Skeletal muscle tissue (tissue), 4 donors: Measurements from ENCODE around the gene NR2F1. TPM values are rescaled to one million over a fixed set of nuclear protein-coding genes. Genes with fewer than 3 reads are reported as not detected.

Experiments used
- H3K27ac ChIP-seq: one replicate; pipeline ENCODE4 v1.7.0; 2013; ENCODE audit warnings: mild to moderate bottlenecking, low read depth, low read length, inconsistent platforms
- H3K27me3 ChIP-seq, 3 donors: one replicate each; pipeline ENCODE4 v1.7.0; 2013; ENCODE audit warnings: low read length in 3 of 3; ENCODE audit not compliant: control insufficient read depth in 3 of 3, insufficient read depth in 3 of 3
- H3K36me3 ChIP-seq, 3 donors: one replicate each; pipeline ENCODE4 v1.7.0; 2013; ENCODE audit warnings: low read length in 3 of 3; ENCODE audit not compliant: control insufficient read depth in 3 of 3, insufficient read depth in 3 of 3
- H3K4me1 ChIP-seq, 3 donors: one replicate each; pipeline ENCODE4 v1.7.0; 2013; ENCODE audit warnings: low read length in 3 of 3, mild to moderate bottlenecking in 3 of 3; ENCODE audit not compliant: control insufficient read depth in 3 of 3, insufficient read depth in 3 of 3
- H3K4me3 ChIP-seq, 3 donors: one replicate each; pipeline ENCODE4 v1.7.0; 2013; ENCODE audit warnings: low read length in 3 of 3
- H3K9ac ChIP-seq, 3 donors: one replicate each; pipeline ENCODE4 v1.7.0; 2013; ENCODE audit warnings: low read length in 3 of 3, mild to moderate bottlenecking in 3 of 3, moderate library complexity in 2 of 3, low read depth in 1 of 3
- H3K9me3 ChIP-seq, 3 donors: one replicate each; pipeline ENCODE4 v1.7.0; 2013; ENCODE audit warnings: low read length in 3 of 3; ENCODE audit not compliant: control insufficient read depth in 3 of 3
- total RNA-seq: library from RNA; depleted of rRNA; stranded (reverse); fragments of >200 nt; gene quantifications from one replicate; pipeline ENCODE4 v1.2.3, GENCODE V29; 2014
- donor health status: Osteomylitis.

Gene NR2F1
- total RNA-seq, 1 donor from 2014 or later, result 4.2 TPM

DNA sequence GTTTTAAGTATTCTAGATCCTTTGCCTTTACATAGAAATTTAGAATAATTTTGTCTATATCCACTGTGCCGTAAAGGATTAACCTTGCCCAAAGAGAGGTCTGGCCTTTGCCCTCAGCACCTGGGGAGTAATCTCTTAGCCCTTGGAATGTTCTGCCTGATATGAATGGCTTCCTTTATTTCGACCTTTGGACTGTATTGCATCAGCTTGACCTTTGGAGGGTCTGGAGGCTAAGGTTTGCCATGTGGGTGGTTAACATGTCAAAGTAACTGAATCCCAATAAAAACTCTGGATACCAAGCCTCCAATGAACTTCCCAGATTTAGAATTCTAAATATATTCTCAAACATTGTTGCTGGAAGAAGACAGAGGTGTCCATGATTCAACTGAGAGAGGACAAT lies 54.7 kb downstream of the NR2F1 start:
- no peaks in the 10 kb centered on the region for H3K36me3 ChIP-seq

DNA sequence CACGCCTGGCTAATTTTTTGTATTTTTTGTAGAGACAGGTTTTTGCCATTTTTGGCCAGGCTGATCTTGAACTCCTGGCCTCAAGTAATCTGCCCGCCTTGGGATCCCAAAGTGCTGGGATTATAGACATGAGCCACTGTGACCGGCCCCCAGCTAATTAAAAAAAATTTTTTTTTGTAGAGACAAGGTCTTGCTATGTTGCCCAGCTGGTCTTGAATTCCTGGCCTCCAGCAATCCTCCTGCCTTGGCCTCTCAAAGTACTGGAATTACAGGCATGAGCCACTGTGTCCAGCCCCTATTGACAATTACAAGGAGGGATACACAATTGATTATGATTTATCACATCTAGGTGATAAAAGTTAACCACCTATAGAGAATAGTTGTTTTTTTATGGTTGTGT lies 59.5 kb downstream of the NR2F1 start:
- no peaks in the 10 kb centered on the region for H3K4me1 ChIP-seq
- no peak overlapping the region for H3K27ac ChIP-seq
- no peak overlapping the region for H3K4me3 ChIP-seq
- no peaks in the 10 kb centered on the region for H3K36me3 ChIP-seq
- H3K9me3 ChIP-seq, result no peaks in the 10 kb centered on the region
- H3K9ac ChIP-seq, result no peak overlapping the region
- H3K27me3 ChIP-seq, result no peaks in the 10 kb centered on the region

More for the DNA sequence above, 54.7 kb downstream of the NR2F1 start:
- H3K27me3 ChIP-seq, result no peaks in the 10 kb centered on the region
- no peaks in the 10 kb centered on the region for H3K9me3 ChIP-seq
- no peak overlapping the region for H3K27ac ChIP-seq
- no peak overlapping the region for H3K9ac ChIP-seq
- no peaks in the 10 kb centered on the region for H3K4me1 ChIP-seq
- H3K4me3 ChIP-seq, result no peak overlapping the region

Other genes with a start within 250 kb of the NR2F1 start
- 5.2 TPM for gene NR2F1-AS1, start 2.0 kb upstream of the NR2F1 start, total RNA-seq
- 4.7 TPM for gene POU5F2, start 158.4 kb downstream of the NR2F1 start, total RNA-seq